K562 (cell line): ENCODE measurements around the gene UBE2H. TPM values are rescaled to one million over a fixed set of nuclear protein-coding genes. Genes with fewer than 3 reads are reported as not detected.

Experiments used
- ATAC-seq: fragments of 200-7000 bp; cut with Tn5 transposase; 3 replicates; pipeline ENCODE4 v1.9.1; 2020; ENCODE audit warnings: moderate library complexity
- BruUV-seq: library from RNA; stranded (reverse); fragments of 400-500 nt; replicated peaks from 2 replicates; lab custom pipeline; 2021; lab: Mats Ljungman, UMichigan
- CTCF ChIA-PET: fragments of 300-600 bp; formaldehyde crosslinking; extraction: SDS; loops from one replicate; lab custom pipeline; 2021; ENCODE audit warnings: low intra/inter-chr PET ratio; lab: Yijun Ruan, JAX
- POLR2A ChIA-PET: fragments of 300-600, 350-650 bp; sonication (Branson Sonifier 250); formaldehyde crosslinking; extraction: SDS; loops from one replicate; lab custom pipeline; 2021; ENCODE audit warnings: antibody characterized with exemption, inconsistent platforms; lab: Yijun Ruan, JAX
- DNase-seq, 4 experiments: peaks; one replicate each; pipeline versions ENCODE4 v3.0.0 to v3.0.0-alpha.2; 2011 to 2018; ENCODE audit warnings: low spot score in 3 of 4, mixed read lengths in 3 of 4; ENCODE audit errors: extremely low read depth in 1 of 4
- FAIRE-seq: peaks from 2 replicates; lab custom pipeline; 2011; peaks lifted over from hg19 to GRCh38; lab: Jason Lieb, UNC
- H2AFZ ChIP-seq: 2 replicates; pipeline ENCODE4 v1.6.0; 2011; ENCODE audit warnings: low read depth, low read length, control low read depth, inconsistent platforms
- H3K27ac ChIP-seq: fragments of 200-600 bp; 3 replicates; pipeline ENCODE4 v1.8.0; 2011; ENCODE audit warnings: low read depth, mild to moderate bottlenecking, control low read depth, inconsistent platforms, low read length, moderate library complexity, mixed read lengths; ENCODE audit errors: extremely low read depth
- H3K27me3 ChIP-seq, 2 experiments: fragments of 300-600 bp in 1 of 2; 2 replicates in 1 of 2; 3 replicates in 1 of 2; pipeline versions ENCODE4 v1.6.0 to v1.8.0; 2011; ENCODE audit warnings: inconsistent platforms in 2 of 2, low read length in 2 of 2, mild to moderate bottlenecking in 1 of 2, mixed read lengths in 1 of 2, moderate library complexity in 1 of 2; ENCODE audit not compliant: control insufficient read depth in 2 of 2, insufficient read depth in 2 of 2
- H3K36me3 ChIP-seq: fragments of 300-600 bp; 3 replicates; pipeline ENCODE4 v1.8.0; 2011; ENCODE audit warnings: mild to moderate bottlenecking, low read length, inconsistent platforms; ENCODE audit not compliant: control insufficient read depth, insufficient read depth
- H3K4me1 ChIP-seq, 2 experiments: fragments of 200-600 bp in 1 of 2; replicated peaks in 1 of 2; 2 replicates in 1 of 2; 3 replicates in 1 of 2; pipeline versions ENCODE4 v1.5.1 to v1.8.0; 2011; ENCODE audit warnings: inconsistent platforms in 2 of 2, low read length in 2 of 2, mild to moderate bottlenecking in 1 of 2, mixed read lengths in 1 of 2, moderate library complexity in 1 of 2; ENCODE audit not compliant: control insufficient read depth in 2 of 2, insufficient read depth in 2 of 2
- H3K4me2 ChIP-seq: 2 replicates; pipeline ENCODE4 v1.6.1; 2011; ENCODE audit warnings: low read length, control low read depth, inconsistent platforms, mixed read lengths; ENCODE audit not compliant: insufficient read depth
- H3K4me3 ChIP-seq: fragments of 200-600 bp; sonication (generic), shearing (Covaris generic); 2 replicates; pipeline ENCODE4 v1.5.1; 2016; ENCODE audit warnings: control low read depth, inconsistent platforms
- H3K79me2 ChIP-seq: fragments of 200-600 bp; 3 replicates; pipeline ENCODE4 v1.8.0; 2011; ENCODE audit warnings: low read length, inconsistent platforms; ENCODE audit not compliant: control insufficient read depth, insufficient read depth
- H3K9ac ChIP-seq, 2 experiments: 2 replicates each; pipeline versions ENCODE4 v1.6.0 to v1.6.1; 2011; ENCODE audit warnings: low read depth in 2 of 2, low read length in 2 of 2, control low read depth in 1 of 2, inconsistent platforms in 1 of 2, mild to moderate bottlenecking in 1 of 2, mixed read lengths in 1 of 2; ENCODE audit not compliant: insufficient read depth in 1 of 2
- H3K9me1 ChIP-seq: one replicate; pipeline ENCODE4 v1.6.0; 2011; ENCODE audit warnings: inconsistent platforms, mild to moderate bottlenecking, low read length, moderate library complexity; ENCODE audit not compliant: control insufficient read depth, insufficient read depth
- H3K9me3 ChIP-seq: replicated peaks from 2 replicates; pipeline ENCODE4 v1.5.1; 2011; ENCODE audit warnings: low read depth, low read length, inconsistent platforms; ENCODE audit not compliant: control insufficient read depth, insufficient read depth
- H4K20me1 ChIP-seq: replicated peaks from 2 replicates; pipeline ENCODE4 v1.6.1; 2011; ENCODE audit warnings: low read length, inconsistent platforms, mixed read lengths; ENCODE audit not compliant: control insufficient read depth, insufficient read depth
- ARID3B ChIP-seq: fragments of 250-450 bp; sonication (Bioruptor Pico); IDR thresholded peaks from 2 replicates; pipeline ENCODE4 v1.4.0; 2020; ENCODE audit warnings: borderline replicate concordance
- ATF6 ChIP-seq: sonication (generic); formaldehyde crosslinking; IDR thresholded peaks from 2 replicates; pipeline ENCODE4 v1.4.0; 2020; ENCODE audit warnings: mild to moderate bottlenecking, missing genetic modification reagents
- CREB1 ChIP-seq, 2 experiments: sonication (generic) in 1 of 2; formaldehyde crosslinking in 1 of 2; IDR thresholded peaks; 2 replicates each; pipeline versions ENCODE4 v1.6.1 to v1.8.0; 2012 to 2022; ENCODE audit warnings: inconsistent platforms in 1 of 2, mild to moderate bottlenecking in 1 of 2, missing genetic modification reagents in 1 of 2, moderate library complexity in 1 of 2
- FUS ChIP-seq: fragments of 200-400 bp; formaldehyde crosslinking; optimal IDR thresholded peaks from 2 replicates; pipeline ENCODE3; 2017; ENCODE audit warnings: low read depth, low read length
- GTF3C2 ChIP-seq: IDR thresholded peaks from 3 replicates; pipeline ENCODE4 v1.6.1; 2011; ENCODE audit warnings: borderline replicate concordance, mild to moderate bottlenecking, moderate library complexity; ENCODE audit not compliant: insufficient read length; ENCODE audit errors: extremely low read depth
- NFIX ChIP-seq: fragments of 250-450 bp; sonication (Bioruptor Pico); IDR thresholded peaks from 2 replicates; pipeline ENCODE4 v1.4.0; 2020; ENCODE audit warnings: low read depth, mild to moderate bottlenecking, moderate library complexity
- NKRF ChIP-seq: fragments of 450-650 bp; IDR thresholded peaks from 2 replicates; pipeline ENCODE4 v1.6.1; 2016; ENCODE audit warnings: borderline replicate concordance
- PCBP1 ChIP-seq: fragments of 200-400 bp; formaldehyde crosslinking; IDR thresholded peaks from 2 replicates; pipeline ENCODE4 v1.6.1; 2018; ENCODE audit warnings: mild to moderate bottlenecking, low read depth, low read length; ENCODE audit not compliant: poor library complexity, severe bottlenecking
- RAD51 ChIP-seq: fragments of 450-650 bp; IDR thresholded peaks from 2 replicates; pipeline ENCODE4 v1.7.1; 2016; ENCODE audit warnings: low read depth, mild to moderate bottlenecking, borderline replicate concordance
- ZFP1 ChIP-seq: fragments of 450-650 bp; formaldehyde crosslinking; IDR thresholded peaks from 2 replicates; pipeline ENCODE4 v1.4.0; 2020; ENCODE audit warnings: mild to moderate bottlenecking, mixed read lengths
- ZNF134 ChIP-seq: fragments of 250-450 bp; sonication (Bioruptor Pico); conservative IDR thresholded peaks from 2 replicates; pipeline ENCODE4 v1.4.0; 2020
- ZNF140 ChIP-seq: fragments of 250-450 bp; sonication (Bioruptor Pico); IDR thresholded peaks from 2 replicates; pipeline ENCODE4 v1.8.0; 2021; ENCODE audit warnings: moderate library complexity, mild to moderate bottlenecking, inconsistent platforms
- ZNF311 ChIP-seq: fragments of 250-450 bp; sonication (Bioruptor Pico); IDR thresholded peaks from 2 replicates; pipeline ENCODE4 v1.4.0; 2020; ENCODE audit warnings: mild to moderate bottlenecking, moderate library complexity
- WGBS: fragments of 100-300 bp; shearing (Covaris generic); methylation state at CpG from one replicate; pipeline ENCODE4 v1.1.6; 2016; ENCODE audit warnings: low coverage, mixed read lengths; ENCODE audit not compliant: insufficient coverage; ENCODE audit errors: missing lambda C conversion rate; 5-methylcytosine and 5-hydroxymethylcytosine counted together
- in situ Hi-C: fragments of 300-500 bp; cut with MboI; formaldehyde crosslinking; loops from 4 replicates; pipeline ENCODE4 v1.15.0; 2018; ENCODE audit warnings: inconsistent platforms, mixed read lengths
- intact Hi-C: fragments of 100-400 bp; cut with micrococcal nuclease; formaldehyde crosslinking; loops from 2 replicates; pipeline ENCODE4 v1.14.2; 2022
- polyA plus RNA-seq, 8 experiments: library from polyadenylated mRNA; depleted of rRNA in 4 of 8; stranded (reverse) in 5 of 8; unstranded in 3 of 8; fragments of >200 nt; fragmentation: Nextera tagmentation in 2 of 8; fragmentation: Illumina TruSeq in 1 of 8; extraction: Ambion mirVana in 2 of 8; extraction: Trizol in 1 of 8; gene quantifications; 2 replicates each; pipeline versions ENCODE4 v1.2.1 to v1.2.3, GENCODE V29; 2011 to 2014; ENCODE audit warnings: inconsistent platforms in 1 of 8, missing spikeins in 1 of 8
- total RNA-seq, 7 experiments: library from RNA; depleted of rRNA in 6 of 7; stranded (reverse); fragments of >200 nt in 6 of 7; fragmentation: Illumina TruSeq in 2 of 7; extraction: Trizol in 2 of 7; gene quantifications; 2 replicates each; pipeline versions ENCODE4 v1.2.1 to v1.2.3, GENCODE V29; 2011 to 2021; ENCODE audit warnings: low replicate concordance in 1 of 7

The UBE2H gene
- total and polyA plus RNA-seq, 9 of the 15 experiments (the other 6 are each of a cell fraction or from before 2014, with no cell fraction given), result 6.3 to 33.0 (median 13.3) TPM

GRCh38 chr7:129975309-129975708 lies 22.5 kb upstream of the UBE2H start:
- Histone ChIP-seq H3K27ac (no peak overlapping the region), H3K4me3 (no peak overlapping the region), H2AFZ (no peak overlapping the region), H3K27me3 (peaks cover 4 to 6% of the 10 kb centered on the region in 2 experiments; a peak in 3 of 5 replicates), H3K79me2 (no peaks in the 10 kb centered on the region), H3K9me1 (no peaks in the 10 kb centered on the region), H3K36me3 (no peaks in the 10 kb centered on the region), H3K4me1 (no peaks in the 10 kb centered on the region; a peak in 1 of 5 replicates), H3K9me3 (no peaks in the 10 kb centered on the region), H4K20me1 (no peaks in the 10 kb centered on the region), H3K9ac (no peak overlapping the region), H3K4me2 (no peak overlapping the region)
- ChIA-PET CTCF (no interaction called here), POLR2A (interaction anchor here (0.6 to 2.7 kb wide), 6 partner anchors 10 to 70 kb away, joined by 3 to 11 read pairs (median 4); no protein-coding TSS in a partner anchor)
- FAIRE-seq, result no peak
- WGBS, result 0% methylated on average over 1 of the region's 1 CpG
- BruUV-seq, result no TSS peak
- no peak for DNase-seq
- intact Hi-C loops (no loop called here), in situ Hi-C loops (no loop called here)
- TF ChIP-seq NFIX (CRISPR knock-in tag) (no peak), PCBP1 (no peak), ZNF134 (no peak), ARID3B (CRISPR knock-in tag) (no peak), RAD51 (no peak), ZNF311 (CRISPR knock-in tag) (no peak), ZNF140 (CRISPR knock-in tag) (no peak), NKRF (no peak), GTF3C2 (no peak), ATF6 (no peak), FUS (no peak), CREB1 (IDR thresholded peaks at IDR 0.05) (no peak), CREB1 (CRISPR knock-in tag; IDR thresholded peaks at IDR 0.05) (no peak), ZFP1 (CRISPR knock-in tag) (no peak)
- no peak for ATAC-seq
